Ovary (tissue), 9 donors: ENCODE results near the gene DSCAML1. TPM values are rescaled to one million over a fixed set of nuclear protein-coding genes. Genes with fewer than 3 reads are reported as not detected.
A peak's percentile ranks its signal among the peaks of the same experiment; 100 is the strongest.

ENCODE experiments used
- DNase-seq, 5 donors: peaks; one replicate each; pipeline ENCODE4 v3.0.0-alpha.2; 2019 to 2020
- H3K27ac ChIP-seq, 2 donors: fragments of 200-600 bp; one replicate each; pipeline versions ENCODE4 v1.5.1 to v1.8.0; 2019 to 2022
- H3K27me3 ChIP-seq: fragments of 200-600 bp; one replicate; pipeline ENCODE4 v1.8.0; 2022
- H3K36me3 ChIP-seq: fragments of 200-600 bp; sonication (generic); one replicate; pipeline ENCODE4 v1.5.1; 2019
- H3K4me1 ChIP-seq: one replicate; pipeline ENCODE4 v1.8.1; 2013; ENCODE audit warnings: mild to moderate bottlenecking, moderate library complexity; ENCODE audit not compliant: insufficient read depth
- H3K4me3 ChIP-seq: fragments of 200-600 bp; sonication (generic); one replicate; pipeline ENCODE4 v1.5.1; 2017
- H3K9me3 ChIP-seq, 2 donors: fragments of 200-600 bp in 1 of 2; sonication (generic) in 1 of 2; one replicate each; pipeline versions ENCODE4 v1.5.1 to v1.8.1; 2013 to 2019; ENCODE audit warnings: mild to moderate bottlenecking in 1 of 2, moderate library complexity in 1 of 2
- EP300 ChIP-seq: sonication (generic); formaldehyde crosslinking; IDR thresholded peaks from one replicate; pipeline ENCODE4 v1.6.1; 2017; ENCODE audit warnings: antibody characterized with exemption
- POLR2A ChIP-seq: fragments of 450-650 bp; IDR thresholded peaks from one replicate; pipeline ENCODE4 v1.6.1; 2017; ENCODE audit warnings: antibody characterized with exemption, mild to moderate bottlenecking, moderate library complexity
- WGBS, 3 donors: extraction: QIAGEN DNeasy Blood & Tissue Kit in 1 of 3; methylation state at CpG; one replicate each; pipeline versions ENCODE4 v1.1.5 to v1.1.7; 2013 to 2017; 5-methylcytosine and 5-hydroxymethylcytosine counted together
- intact Hi-C, 4 donors: fragments of 100-400 bp; cut with DNase I; formaldehyde crosslinking; loops; one replicate each; pipeline versions ENCODE4 v1.11.0 to v1.15.1; 2022 to 2023
- polyA plus RNA-seq, 2 donors: library from polyadenylated mRNA; stranded (reverse); fragments of 200-250 nt in 1 of 2; fragments of 350-450 nt in 1 of 2; fragmentation: Illumina TruSeq in 1 of 2; extraction: RNeasy Lipid Tissue Mini Kit (QIAGEN cat#74804) in 1 of 2; gene quantifications; one replicate each; pipeline ENCODE4 v1.2.3, GENCODE V29; 2013 to 2014
- total RNA-seq, 7 donors: library from RNA; depleted of rRNA in 2 of 7; stranded (reverse); fragments of >200 nt in 2 of 7; fragmentation: NEBNext Ultra II Directional in 3 of 7; extraction: Animal tissue kit (Norgen Biotek cat#: 25700) in 3 of 7; gene quantifications; one replicate each; pipeline versions ENCODE4 v1.1.0 to v1.2.4, GENCODE V29; 2016 to 2023
- TF ChIP-seq, protein P1 (sequence below), 3 donors: fragments of 450-650 bp in 2 of 3; fragments of 200-600 bp in 1 of 3; IDR thresholded peaks; one replicate each; pipeline versions ENCODE4 v1.5.1 to v1.8.0; 2016 to 2022; ENCODE audit warnings: antibody characterized with exemption in 3 of 3, mild to moderate bottlenecking in 1 of 3
- donor health status: DM: no; HTN: no; CAD: no; lungs with moderate emphysema.
- donor health status: DM: no; HTN: no; CAD: no.
- donor health status: Bipolar disorder and iron deficiency.
- donor health status: DM: yes; HTN: yes; CAD: no.
- donor health status: DM: no; HTN: no; CAD: no.
- donor health status: DM: yes; HTN: yes; CAD: no.

Gene DSCAML1
- total and polyA plus RNA-seq, 9 donors: 0.77 to 16.5 (median 10.6) TPM

DNA sequence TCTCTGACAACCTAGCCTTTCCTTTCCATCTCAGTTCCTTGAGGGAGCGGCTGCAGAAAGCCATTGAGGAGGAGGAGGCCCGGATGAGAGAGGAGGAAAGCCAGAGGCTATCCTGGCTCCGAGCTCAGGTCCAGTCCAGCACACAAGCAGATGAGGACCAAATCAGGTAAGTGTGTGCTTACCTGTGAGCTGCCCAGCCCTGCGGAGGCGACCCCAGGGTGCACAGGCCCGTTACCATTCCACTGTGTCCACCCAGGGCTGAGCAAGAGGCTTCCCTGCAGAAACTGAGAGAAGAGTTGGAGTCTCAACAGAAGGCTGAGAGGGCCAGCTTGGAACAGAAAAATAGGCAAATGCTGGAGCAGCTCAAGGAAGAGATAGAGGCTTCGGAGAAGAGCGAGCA, 406.3 kb downstream of the DSCAML1 start:
- no peak overlapping the region for H3K4me3 ChIP-seq
- TF ChIP-seq EP300 (no peak), POLR2A (no peak)
- TF ChIP-seq, protein P1, sequence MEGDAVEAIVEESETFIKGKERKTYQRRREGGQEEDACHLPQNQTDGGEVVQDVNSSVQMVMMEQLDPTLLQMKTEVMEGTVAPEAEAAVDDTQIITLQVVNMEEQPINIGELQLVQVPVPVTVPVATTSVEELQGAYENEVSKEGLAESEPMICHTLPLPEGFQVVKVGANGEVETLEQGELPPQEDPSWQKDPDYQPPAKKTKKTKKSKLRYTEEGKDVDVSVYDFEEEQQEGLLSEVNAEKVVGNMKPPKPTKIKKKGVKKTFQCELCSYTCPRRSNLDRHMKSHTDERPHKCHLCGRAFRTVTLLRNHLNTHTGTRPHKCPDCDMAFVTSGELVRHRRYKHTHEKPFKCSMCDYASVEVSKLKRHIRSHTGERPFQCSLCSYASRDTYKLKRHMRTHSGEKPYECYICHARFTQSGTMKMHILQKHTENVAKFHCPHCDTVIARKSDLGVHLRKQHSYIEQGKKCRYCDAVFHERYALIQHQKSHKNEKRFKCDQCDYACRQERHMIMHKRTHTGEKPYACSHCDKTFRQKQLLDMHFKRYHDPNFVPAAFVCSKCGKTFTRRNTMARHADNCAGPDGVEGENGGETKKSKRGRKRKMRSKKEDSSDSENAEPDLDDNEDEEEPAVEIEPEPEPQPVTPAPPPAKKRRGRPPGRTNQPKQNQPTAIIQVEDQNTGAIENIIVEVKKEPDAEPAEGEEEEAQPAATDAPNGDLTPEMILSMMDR (IDR thresholded peaks at IDR 0.05): no peak
- no peaks in the 10 kb centered on the region for H3K9me3 ChIP-seq
- intact Hi-C loops: no loop called here
- no peaks in the 10 kb centered on the region for H3K27me3 ChIP-seq
- H3K27ac ChIP-seq: no peak overlapping the region
- H3K4me1 ChIP-seq: no peaks in the 10 kb centered on the region
- no peaks in the 10 kb centered on the region for H3K36me3 ChIP-seq
- WGBS, 3 donors: 93 to 95% (median 95%) methylated on average over 8 of the region's 8 CpGs
- DNase-seq: no peak

DNA sequence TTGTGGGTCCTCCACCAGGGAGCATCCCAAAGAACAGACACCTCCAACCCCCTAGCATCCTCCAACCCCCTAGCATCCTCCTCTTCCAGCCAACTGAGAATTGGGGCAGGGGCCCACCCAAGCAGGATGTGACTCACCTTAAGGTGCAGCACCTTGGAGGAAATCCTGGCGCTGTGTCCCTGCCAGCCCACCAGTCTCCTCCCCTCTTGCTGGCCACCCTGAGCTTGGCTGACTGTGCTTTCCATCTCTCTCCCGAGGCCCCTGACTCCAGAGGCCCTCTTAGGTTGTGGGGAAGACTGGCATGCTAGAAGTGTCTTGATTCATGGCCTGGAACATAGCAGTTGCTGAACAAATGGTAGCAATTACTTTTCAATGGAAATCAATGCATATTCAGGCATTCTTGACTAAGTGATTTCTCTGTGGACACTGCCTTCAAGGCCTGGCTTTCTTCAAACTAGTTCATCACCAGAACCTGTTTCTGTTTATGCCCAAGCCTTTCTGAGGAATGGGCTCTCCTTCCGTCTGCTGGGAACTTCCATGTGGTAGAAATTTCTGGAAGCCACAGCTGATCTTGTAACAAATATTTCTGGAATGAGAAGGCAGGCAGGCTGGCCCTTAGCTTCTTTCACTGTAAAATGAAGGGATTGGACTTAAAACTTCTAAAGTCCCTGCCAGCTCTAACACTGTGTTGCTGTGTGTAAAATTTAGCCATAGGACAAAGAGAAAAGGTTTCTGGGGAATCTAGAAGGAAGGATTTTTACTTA, 408.8 kb downstream of the DSCAML1 start:
- TF ChIP-seq EP300: no peak
- TF ChIP-seq, protein P1 (IDR thresholded peaks at IDR 0.05): no peak
- no peak for TF ChIP-seq POLR2A
- DNase-seq: no peak
- H3K9me3 ChIP-seq: no peaks in the 10 kb centered on the region
- intact Hi-C loops: no loop called here
- H3K4me3 ChIP-seq: no peak overlapping the region
- H3K4me1 ChIP-seq: no peaks in the 10 kb centered on the region
- H3K27ac ChIP-seq: no peak overlapping the region
- 61 to 72% (median 65%) methylated on average over 3 of the region's 3 CpGs for WGBS, 3 donors
- no peaks in the 10 kb centered on the region for H3K36me3 ChIP-seq
- H3K27me3 ChIP-seq: no peaks in the 10 kb centered on the region

DNA sequence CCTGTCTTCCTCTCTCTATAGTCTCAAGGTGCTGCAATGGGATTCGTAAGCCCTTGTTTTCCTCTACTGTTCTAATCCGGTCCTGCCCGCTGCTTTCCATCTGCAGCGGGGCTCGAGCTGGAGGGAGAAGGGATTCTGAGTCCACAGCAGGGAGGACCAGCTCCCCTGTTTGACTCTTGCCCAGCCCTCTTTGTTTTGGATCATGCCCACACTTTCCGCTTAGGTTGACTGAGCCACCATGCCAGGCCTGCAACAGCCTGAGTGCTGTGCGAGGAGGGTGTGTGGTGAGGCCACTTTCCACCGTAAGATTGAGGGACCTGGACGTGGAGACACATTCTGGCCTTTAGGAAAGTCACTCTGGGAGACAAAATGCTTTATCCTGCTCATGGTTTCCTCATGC, 411.1 kb downstream of the DSCAML1 start:
- Histone ChIP-seq H3K9me3 (no peaks in the 10 kb centered on the region), H3K4me1 (no peaks in the 10 kb centered on the region), H3K27ac (no peak overlapping the region), H3K27me3 (no peaks in the 10 kb centered on the region), H3K4me3 (no peak overlapping the region), H3K36me3 (no peaks in the 10 kb centered on the region)
- DNase-seq: peak in 1 of 5 donors; percentile 4
- intact Hi-C loops: no loop called here
- WGBS, 3 donors: 93 to 95% (median 94%) methylated on average over 9 of the region's 9 CpGs
- TF ChIP-seq POLR2A (no peak), EP300 (no peak)

DNA sequence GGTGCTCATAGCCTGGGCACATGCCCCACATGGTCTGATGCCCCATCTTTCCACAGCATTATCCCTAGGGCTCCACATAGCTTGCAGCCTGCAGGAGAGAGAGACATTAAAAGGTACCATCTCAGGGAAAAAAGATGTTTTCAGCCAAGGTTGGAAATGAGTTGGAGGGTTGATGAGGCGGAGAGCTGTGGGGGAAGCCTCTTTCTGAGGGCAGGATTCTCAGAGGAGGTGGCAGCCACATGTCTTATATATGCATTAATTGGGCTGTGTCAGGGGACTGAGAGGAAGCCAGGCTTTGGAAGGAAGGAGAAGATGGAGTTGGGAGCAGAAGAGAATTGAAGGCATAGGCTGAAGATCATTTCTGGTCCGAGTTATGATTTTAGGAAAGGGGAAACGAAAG, 411.5 kb downstream of the DSCAML1 start:
- Histone ChIP-seq H3K9me3 (no peaks in the 10 kb centered on the region), H3K36me3 (no peaks in the 10 kb centered on the region), H3K4me1 (no peaks in the 10 kb centered on the region), H3K27me3 (no peaks in the 10 kb centered on the region), H3K27ac (no peak overlapping the region), H3K4me3 (no peak overlapping the region)
- DNase-seq: peak in 1 of 5 donors; percentile 3
- TF ChIP-seq, protein P1 (IDR thresholded peaks at IDR 0.05): no peak
- no peak for TF ChIP-seq POLR2A
- intact Hi-C loops: no loop called here
- WGBS, 3 donors: 94 to 97% (median 96%) methylated on average over 3 of the region's 3 CpGs

DNA sequence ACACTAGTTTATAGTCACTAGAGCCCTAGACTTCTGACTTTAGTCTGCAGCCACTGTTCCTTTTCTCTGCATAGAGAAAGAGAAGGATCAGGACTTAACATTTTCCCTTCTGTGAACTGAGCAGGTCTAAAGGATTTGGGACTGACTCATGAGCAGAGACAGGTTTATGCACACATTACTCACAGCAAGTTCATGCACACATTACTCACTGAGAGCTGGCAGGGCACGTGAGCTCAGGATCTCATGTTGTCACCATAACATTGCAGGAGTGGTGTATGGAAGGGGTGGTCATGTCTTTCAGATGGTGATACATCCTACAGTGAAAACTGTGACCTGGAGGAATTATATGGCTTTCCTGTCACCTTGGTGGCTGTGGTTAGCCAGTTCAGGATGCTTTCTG, 413.0 kb downstream of the DSCAML1 start:
- WGBS, 3 donors: 42 to 89% (median 76%) methylated on average over 1 of the region's 1 CpG
- DNase-seq: no peak
- intact Hi-C loops: no loop called here
- Histone ChIP-seq H3K4me3 (no peak overlapping the region), H3K4me1 (no peaks in the 10 kb centered on the region), H3K27me3 (no peaks in the 10 kb centered on the region), H3K36me3 (no peaks in the 10 kb centered on the region), H3K27ac (no peak overlapping the region), H3K9me3 (no peaks in the 10 kb centered on the region)
- TF ChIP-seq EP300 (no peak), POLR2A (no peak)
- TF ChIP-seq, protein P1 (IDR thresholded peaks at IDR 0.05): no peak
